HepG2 (cell line): ENCODE data around the gene GABARAPL2. TPM values are rescaled to one million over a fixed set of nuclear protein-coding genes. Genes with fewer than 3 reads are reported as not detected.
A peak's percentile ranks its signal among the peaks of the same experiment; 100 is the strongest.

Experiments
- ATAC-seq: fragments of 200-7000 bp; cut with Tn5 transposase; 3 replicates; pipeline ENCODE4 v1.9.1; 2020; ENCODE audit warnings: mild to moderate bottlenecking, moderate library complexity
- BruUV-seq: library from RNA; stranded (reverse); fragments of 400-500 nt; replicated peaks from 2 replicates; lab custom pipeline; 2021; lab: Mats Ljungman, UMichigan
- CTCF ChIA-PET: fragments of 300-600 bp; formaldehyde crosslinking; extraction: SDS; loops from one replicate; lab custom pipeline; 2021; ENCODE audit warnings: low total read pairs, inconsistent platforms, low intra/inter-chr PET ratio; lab: Yijun Ruan, JAX
- POLR2A ChIA-PET: fragments of 350-600 bp; sonication (Branson Sonifier 250); formaldehyde crosslinking; loops from one replicate; lab custom pipeline; 2020; ENCODE audit warnings: antibody characterized with exemption, inconsistent platforms; lab: Yijun Ruan, JAX
- DNase-seq: peaks from one replicate; pipeline ENCODE4 v3.0.0-alpha.2; 2015; ENCODE audit warnings: low spot score
- FAIRE-seq: peaks from 3 replicates; lab custom pipeline; 2011; peaks lifted over from hg19 to GRCh38; lab: Jason Lieb, UNC
- H2AFZ ChIP-seq: one replicate; pipeline ENCODE4 v1.6.1; 2011; ENCODE audit warnings: low read length, inconsistent platforms
- H3K27ac ChIP-seq: fragments of 300-600 bp; 3 replicates; pipeline ENCODE4 v1.8.0; 2011; ENCODE audit warnings: mixed run types, mild to moderate bottlenecking, mixed read lengths, low read length, inconsistent platforms; ENCODE audit not compliant: insufficient read depth; ENCODE audit errors: extremely low read length
- H3K27me3 ChIP-seq, 2 experiments: fragments of 200-600 bp in 1 of 2; 2 replicates in 1 of 2; 3 replicates in 1 of 2; pipeline versions ENCODE4 v1.6.0 to v1.8.0; 2011; ENCODE audit warnings: low read length in 2 of 2, mild to moderate bottlenecking in 2 of 2, moderate library complexity in 2 of 2, inconsistent platforms in 1 of 2; ENCODE audit not compliant: insufficient read depth in 2 of 2, control insufficient read depth in 1 of 2
- H3K36me3 ChIP-seq, 2 experiments: fragments of 200-600 bp in 1 of 2; replicated peaks in 1 of 2; 2 replicates in 1 of 2; 3 replicates in 1 of 2; pipeline versions ENCODE4 v1.5.1 to v1.8.0; 2011; ENCODE audit warnings: low read length in 2 of 2, inconsistent platforms in 1 of 2; ENCODE audit not compliant: insufficient read depth in 2 of 2, control insufficient read depth in 1 of 2
- H3K4me1 ChIP-seq: 2 replicates; pipeline ENCODE4 v1.5.1; 2012; ENCODE audit warnings: low read length, inconsistent platforms; ENCODE audit not compliant: insufficient read depth
- H3K4me2 ChIP-seq: 2 replicates; pipeline ENCODE4 v1.6.0; 2011; ENCODE audit warnings: low read depth, low read length, inconsistent platforms
- H3K4me3 ChIP-seq, 3 experiments: fragments of 200-600 bp in 1 of 3; sonication (generic), shearing (Covaris generic) in 1 of 3; replicated peaks in 1 of 3; 2 replicates each; pipeline ENCODE4 v1.5.1; 2011 to 2016; ENCODE audit warnings: low read length in 3 of 3, inconsistent platforms in 2 of 3, low read depth in 2 of 3, mild to moderate bottlenecking in 2 of 3, control low read depth in 1 of 3, mixed read lengths in 1 of 3; ENCODE audit not compliant: insufficient read depth in 1 of 3
- H3K79me2 ChIP-seq: one replicate; pipeline ENCODE4 v1.6.1; 2011; ENCODE audit warnings: low read length, inconsistent platforms; ENCODE audit not compliant: insufficient read depth
- H3K9ac ChIP-seq: 2 replicates; pipeline ENCODE4 v1.6.0; 2011; ENCODE audit warnings: mild to moderate bottlenecking, low read depth, low read length, inconsistent platforms; ENCODE audit not compliant: insufficient read depth
- H3K9me3 ChIP-seq: 2 replicates; pipeline ENCODE4 v1.5.1; 2012; ENCODE audit warnings: mild to moderate bottlenecking, low read length
- H4K20me1 ChIP-seq: 2 replicates; pipeline ENCODE4 v1.6.0; 2011; ENCODE audit warnings: inconsistent platforms, mild to moderate bottlenecking, low read length, moderate library complexity; ENCODE audit not compliant: insufficient read depth
- JUN ChIP-seq: sonication (generic); formaldehyde crosslinking; IDR thresholded peaks from 2 replicates; pipeline ENCODE4 v1.4.0; 2020; ENCODE audit warnings: mild to moderate bottlenecking, missing genetic modification reagents
- KLF13 ChIP-seq: sonication (generic); formaldehyde crosslinking; IDR thresholded peaks from 2 replicates; pipeline ENCODE4 v1.4.0; 2020; ENCODE audit warnings: mild to moderate bottlenecking, missing genetic modification reagents
- NFYC ChIP-seq: IDR thresholded peaks from 2 replicates; pipeline ENCODE4 v1.6.1; 2016; ENCODE audit warnings: missing genetic modification reagents, missing compliant biosample characterization
- ZNF329 ChIP-seq: sonication (generic); formaldehyde crosslinking; IDR thresholded peaks from 2 replicates; pipeline ENCODE4 v1.9.0; 2021; ENCODE audit warnings: low read depth, mild to moderate bottlenecking, missing genetic modification reagents
- ZNF564 ChIP-seq: sonication (generic); formaldehyde crosslinking; IDR thresholded peaks from 2 replicates; pipeline ENCODE4 v1.8.1; 2023; ENCODE audit warnings: mild to moderate bottlenecking, missing genetic modification reagents
- ZNF792 ChIP-seq: IDR thresholded peaks from 2 replicates; pipeline ENCODE4 v1.6.1; 2016
- WGBS: methylation state at CpG from one replicate; pipeline ENCODE4 v1.1.6; 2017; ENCODE audit warnings: low lambda C conversion rate; 5-methylcytosine and 5-hydroxymethylcytosine counted together
- in situ Hi-C: cut with HindIII; loops from 2 replicates; pipeline ENCODE4 v1.10.0; 2017; ENCODE audit warnings: low pct_unique_long_range_greater_than_20kb; ENCODE audit not compliant: extremely low pct_ligation_motif_present
- intact Hi-C: fragments of 100-400 bp; cut with micrococcal nuclease; formaldehyde crosslinking; loops from one replicate; pipeline ENCODE4 v1.10.0; 2022; ENCODE audit not compliant: unreplicated experiment
- polyA plus RNA-seq, 8 experiments: library from polyadenylated mRNA; depleted of rRNA in 3 of 8; stranded (reverse) in 7 of 8; unstranded in 1 of 8; fragments of >200 nt; fragmentation: Illumina TruSeq in 4 of 8; extraction: Trizol in 4 of 8; gene quantifications; 2 replicates each; pipeline versions ENCODE4 v1.2.1 to v1.2.3, GENCODE V29; 2011 to 2016; ENCODE audit warnings: low read depth in 4 of 8, missing spikeins in 1 of 8, mixed read lengths in 1 of 8; ENCODE audit not compliant: insufficient read depth in 1 of 8
- total RNA-seq, 5 experiments: library from RNA; depleted of rRNA; stranded (reverse); fragments of >200 nt; fragmentation: Illumina TruSeq; extraction: Trizol; gene quantifications; 2 replicates each; pipeline ENCODE4 v1.2.3, GENCODE V29; 2016; ENCODE audit warnings: low read depth in 1 of 5
- TF ChIP-seq, protein P1 (sequence below): sonication (generic); formaldehyde crosslinking; IDR thresholded peaks from 2 replicates; pipeline ENCODE4 v1.5.0; 2020; ENCODE audit warnings: mild to moderate bottlenecking, missing genetic modification reagents, borderline replicate concordance
- TF ChIP-seq, protein P2 (sequence below): sonication (generic); formaldehyde crosslinking; IDR thresholded peaks from 2 replicates; pipeline ENCODE4 v1.4.0; 2020; ENCODE audit warnings: missing genetic modification reagents, mild to moderate bottlenecking, borderline replicate concordance
- TF ChIP-seq, protein P3 (sequence below): sonication (generic); formaldehyde crosslinking; IDR thresholded peaks from 2 replicates; pipeline ENCODE4 v1.5.1; 2020; ENCODE audit warnings: missing genetic modification reagents, mild to moderate bottlenecking, borderline replicate concordance

GABARAPL2 gene
- total and polyA plus RNA-seq, 2 of the 13 experiments (the other 11 are each of a cell fraction or from before 2014, with no cell fraction given): 76.4 to 83.0 TPM

DNA sequence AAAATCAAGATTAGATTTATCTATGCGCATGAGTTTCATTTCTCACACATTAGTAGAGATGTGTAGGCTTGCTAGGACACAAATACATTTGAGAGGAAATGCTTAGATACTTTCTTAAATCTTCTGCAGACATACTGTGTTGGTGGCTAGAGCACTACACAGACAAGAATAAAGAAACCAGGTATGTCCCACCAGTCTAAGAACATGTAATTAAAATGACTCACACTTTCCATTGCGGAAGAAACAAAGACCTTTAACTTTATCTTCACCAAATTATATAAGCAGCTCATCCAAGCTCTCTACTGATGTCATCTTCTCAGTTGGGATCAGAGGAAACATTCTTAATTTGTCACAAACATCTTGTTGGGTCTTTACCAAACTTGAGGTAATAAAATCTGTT lies 12.5 kb downstream of the GABARAPL2 start (continued):
- TF ChIP-seq, protein P1, sequence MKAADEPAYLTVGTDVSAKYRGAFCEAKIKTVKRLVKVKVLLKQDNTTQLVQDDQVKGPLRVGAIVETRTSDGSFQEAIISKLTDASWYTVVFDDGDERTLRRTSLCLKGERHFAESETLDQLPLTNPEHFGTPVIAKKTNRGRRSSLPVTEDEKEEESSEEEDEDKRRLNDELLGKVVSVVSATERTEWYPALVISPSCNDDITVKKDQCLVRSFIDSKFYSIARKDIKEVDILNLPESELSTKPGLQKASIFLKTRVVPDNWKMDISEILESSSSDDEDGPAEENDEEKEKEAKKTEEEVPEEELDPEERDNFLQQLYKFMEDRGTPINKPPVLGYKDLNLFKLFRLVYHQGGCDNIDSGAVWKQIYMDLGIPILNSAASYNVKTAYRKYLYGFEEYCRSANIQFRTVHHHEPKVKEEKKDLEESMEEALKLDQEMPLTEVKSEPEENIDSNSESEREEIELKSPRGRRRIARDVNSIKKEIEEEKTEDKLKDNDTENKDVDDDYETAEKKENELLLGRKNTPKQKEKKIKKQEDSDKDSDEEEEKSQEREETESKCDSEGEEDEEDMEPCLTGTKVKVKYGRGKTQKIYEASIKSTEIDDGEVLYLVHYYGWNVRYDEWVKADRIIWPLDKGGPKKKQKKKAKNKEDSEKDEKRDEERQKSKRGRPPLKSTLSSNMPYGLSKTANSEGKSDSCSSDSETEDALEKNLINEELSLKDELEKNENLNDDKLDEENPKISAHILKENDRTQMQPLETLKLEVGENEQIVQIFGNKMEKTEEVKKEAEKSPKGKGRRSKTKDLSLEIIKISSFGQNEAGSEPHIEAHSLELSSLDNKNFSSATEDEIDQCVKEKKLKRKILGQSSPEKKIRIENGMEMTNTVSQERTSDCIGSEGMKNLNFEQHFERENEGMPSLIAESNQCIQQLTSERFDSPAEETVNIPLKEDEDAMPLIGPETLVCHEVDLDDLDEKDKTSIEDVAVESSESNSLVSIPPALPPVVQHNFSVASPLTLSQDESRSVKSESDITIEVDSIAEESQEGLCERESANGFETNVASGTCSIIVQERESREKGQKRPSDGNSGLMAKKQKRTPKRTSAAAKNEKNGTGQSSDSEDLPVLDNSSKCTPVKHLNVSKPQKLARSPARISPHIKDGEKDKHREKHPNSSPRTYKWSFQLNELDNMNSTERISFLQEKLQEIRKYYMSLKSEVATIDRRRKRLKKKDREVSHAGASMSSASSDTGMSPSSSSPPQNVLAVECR (CRISPR knock-in tag): no peak
- TF ChIP-seq, protein P2, sequence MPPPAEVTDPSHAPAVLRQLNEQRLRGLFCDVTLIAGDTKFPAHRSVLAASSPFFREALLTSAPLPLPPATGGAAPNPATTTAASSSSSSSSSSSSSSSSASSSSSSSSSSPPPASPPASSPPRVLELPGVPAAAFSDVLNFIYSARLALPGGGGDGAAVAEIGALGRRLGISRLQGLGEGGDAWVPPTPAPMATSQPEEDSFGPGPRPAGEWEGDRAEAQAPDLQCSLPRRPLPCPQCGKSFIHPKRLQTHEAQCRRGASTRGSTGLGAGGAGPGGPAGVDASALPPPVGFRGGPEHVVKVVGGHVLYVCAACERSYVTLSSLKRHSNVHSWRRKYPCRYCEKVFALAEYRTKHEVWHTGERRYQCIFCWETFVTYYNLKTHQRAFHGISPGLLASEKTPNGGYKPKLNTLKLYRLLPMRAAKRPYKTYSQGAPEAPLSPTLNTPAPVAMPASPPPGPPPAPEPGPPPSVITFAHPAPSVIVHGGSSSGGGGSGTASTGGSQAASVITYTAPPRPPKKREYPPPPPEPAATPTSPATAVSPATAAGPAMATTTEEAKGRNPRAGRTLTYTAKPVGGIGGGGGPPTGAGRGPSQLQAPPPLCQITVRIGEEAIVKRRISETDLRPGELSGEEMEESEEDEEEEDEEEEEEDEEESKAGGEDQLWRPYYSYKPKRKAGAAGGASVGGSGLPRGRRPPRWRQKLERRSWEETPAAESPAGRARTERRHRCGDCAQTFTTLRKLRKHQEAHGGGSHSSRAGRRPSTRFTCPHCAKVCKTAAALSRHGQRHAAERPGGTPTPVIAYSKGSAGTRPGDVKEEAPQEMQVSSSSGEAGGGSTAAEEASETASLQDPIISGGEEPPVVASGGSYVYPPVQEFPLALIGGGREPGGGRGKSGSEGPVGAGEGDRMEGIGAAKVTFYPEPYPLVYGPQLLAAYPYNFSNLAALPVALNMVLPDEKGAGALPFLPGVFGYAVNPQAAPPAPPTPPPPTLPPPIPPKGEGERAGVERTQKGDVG: no peak
- TF ChIP-seq KLF13 (CRISPR knock-in tag) (no peak), ZNF564 (CRISPR knock-in tag) (no peak)
- TF ChIP-seq, all 625 proteins: peak for 0

DNA sequence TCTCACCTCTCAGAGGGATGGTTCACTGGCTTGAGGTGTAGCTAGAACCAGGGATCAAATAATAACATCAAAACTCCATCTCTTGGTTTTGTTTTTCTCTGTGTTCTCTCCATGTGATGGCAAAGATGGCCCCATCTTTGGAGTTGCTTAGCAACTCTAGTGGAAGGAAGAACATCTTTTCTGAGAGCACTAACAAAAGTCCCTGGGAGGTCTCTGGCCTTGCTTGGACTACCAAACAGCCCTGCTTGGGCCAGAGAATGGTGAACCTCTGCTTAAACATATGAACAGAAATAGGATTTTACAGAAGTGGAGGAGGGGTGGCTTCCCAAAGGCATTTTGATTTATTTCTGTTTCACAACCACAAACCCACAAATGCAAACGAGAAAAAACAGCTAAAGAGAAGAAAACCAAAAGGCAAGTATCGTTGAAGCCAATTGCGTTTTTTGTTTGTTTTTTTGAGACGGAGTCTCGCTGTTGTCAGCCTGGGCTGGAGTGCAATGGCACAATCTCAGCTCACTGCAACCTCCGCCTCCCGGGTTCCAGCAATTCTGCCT lies 13.2 kb downstream of the GABARAPL2 start:
- Histone ChIP-seq H3K27me3 (no peaks in the 10 kb centered on the region), H4K20me1 (no peaks in the 10 kb centered on the region), H2AFZ (no peak overlapping the region), H3K4me1 (no peaks in the 10 kb centered on the region), H3K4me3 (no peak overlapping the region), H3K9me3 (no peaks in the 10 kb centered on the region), H3K79me2 (no peaks in the 10 kb centered on the region), H3K4me2 (no peak overlapping the region), H3K27ac (no peak overlapping the region), H3K9ac (no peak overlapping the region), H3K36me3 (peaks cover 11 to 43% of the 10 kb centered on the region in 2 experiments)
- no peak for ATAC-seq
- intact Hi-C loops (no loop called here), in situ Hi-C loops (no loop called here)
- TF ChIP-seq JUN (CRISPR knock-in tag) (no peak), NFYC (CRISPR knock-in tag) (no peak), ZNF792 (CRISPR knock-in tag) (no peak), ZNF329 (no peak)
- TF ChIP-seq, protein P3, sequence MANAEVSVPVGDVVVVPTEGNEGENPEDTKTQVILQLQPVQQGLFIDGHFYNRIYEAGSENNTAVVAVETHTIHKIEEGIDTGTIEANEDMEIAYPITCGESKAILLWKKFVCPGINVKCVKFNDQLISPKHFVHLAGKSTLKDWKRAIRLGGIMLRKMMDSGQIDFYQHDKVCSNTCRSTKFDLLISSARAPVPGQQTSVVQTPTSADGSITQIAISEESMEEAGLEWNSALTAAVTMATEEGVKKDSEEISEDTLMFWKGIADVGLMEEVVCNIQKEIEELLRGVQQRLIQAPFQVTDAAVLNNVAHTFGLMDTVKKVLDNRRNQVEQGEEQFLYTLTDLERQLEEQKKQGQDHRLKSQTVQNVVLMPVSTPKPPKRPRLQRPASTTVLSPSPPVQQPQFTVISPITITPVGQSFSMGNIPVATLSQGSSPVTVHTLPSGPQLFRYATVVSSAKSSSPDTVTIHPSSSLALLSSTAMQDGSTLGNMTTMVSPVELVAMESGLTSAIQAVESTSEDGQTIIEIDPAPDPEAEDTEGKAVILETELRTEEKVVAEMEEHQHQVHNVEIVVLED (CRISPR knock-in tag): no peak
- DNase-seq: no peak
- CTCF ChIA-PET: no interaction called here
- FAIRE-seq: no peak
- 89% methylated on average over 7 of the region's 7 CpGs for WGBS
- POLR2A ChIA-PET: no interaction called here
- TSS peak; percentile 28 for BruUV-seq
